WTC11 (cell line): ENCODE measurements around the gene TMEM79. TPM values are rescaled to one million over a fixed set of nuclear protein-coding genes. Genes with fewer than 3 reads are reported as not detected.
A peak's percentile ranks its signal among the peaks of the same experiment; 100 is the strongest.

Source experiments
- ATAC-seq: fragments of 200-7000 bp; cut with Tn5 transposase; 2 replicates; pipeline ENCODE4 v1.10.0; 2021; ENCODE audit warnings: mild to moderate bottlenecking, moderate library complexity
- CTCF ChIA-PET: fragments of 300-600 bp; sonication (Branson Sonifier 250); formaldehyde crosslinking; loops from one replicate; lab custom pipeline; 2021; ENCODE audit warnings: antibody characterized with exemption; lab: Charles Lee
- POLR2A ChIA-PET: fragments of 350-600 bp; sonication (Branson Sonifier 250); formaldehyde crosslinking; loops from one replicate; lab custom pipeline; 2021; ENCODE audit warnings: antibody characterized with exemption; lab: Charles Lee
- DNase-seq: peaks from one replicate; pipeline ENCODE4 v3.0.0; 2021; ENCODE audit warnings: low spot score
- H3K27ac Mint-ChIP-seq: 2 replicates; pipeline ENCODE4 v1.8.0; 2021; ENCODE audit warnings: mixed read lengths
- H3K27me3 Mint-ChIP-seq: 2 replicates; pipeline ENCODE4 v1.8.0; 2021; ENCODE audit warnings: low read depth, mild to moderate bottlenecking, moderate library complexity, mixed read lengths
- H3K36me3 Mint-ChIP-seq: 2 replicates; pipeline ENCODE4 v1.8.0; 2021; ENCODE audit warnings: mixed read lengths
- H3K4me1 Mint-ChIP-seq: 2 replicates; pipeline ENCODE4 v1.8.0; 2022; ENCODE audit warnings: mixed read lengths
- H3K4me3 Mint-ChIP-seq: 2 replicates; pipeline ENCODE4 v1.8.0; 2021; ENCODE audit warnings: mild to moderate bottlenecking, moderate library complexity, mixed read lengths
- H3K9me3 Mint-ChIP-seq: 2 replicates; pipeline ENCODE4 v1.8.0; 2021; ENCODE audit warnings: mixed read lengths
- E2F4 ChIP-seq: sonication (generic); formaldehyde crosslinking; IDR thresholded peaks from 2 replicates; pipeline ENCODE4 v1.8.1; 2022; ENCODE audit warnings: low read depth, mild to moderate bottlenecking, moderate library complexity, missing genetic modification reagents, borderline replicate concordance
- FOXJ3 ChIP-seq: sonication (generic); formaldehyde crosslinking; IDR thresholded peaks from 2 replicates; pipeline ENCODE4 v1.9.0; 2021; ENCODE audit warnings: missing genetic modification reagents, mild to moderate bottlenecking, borderline replicate concordance
- GRHL2 ChIP-seq: fragments of 250-450 bp; sonication (Bioruptor Pico); IDR thresholded peaks from 2 replicates; pipeline ENCODE4 v1.8.0; 2022; ENCODE audit warnings: mild to moderate bottlenecking, moderate library complexity; ENCODE audit not compliant: insufficient replicate concordance, severe bottlenecking
- MXD4 ChIP-seq: fragments of 250-450 bp; sonication (Bioruptor Pico); IDR thresholded peaks from 2 replicates; pipeline ENCODE4 v1.8.0; 2021; ENCODE audit warnings: mild to moderate bottlenecking, moderate library complexity, borderline replicate concordance
- PRDM15 ChIP-seq: sonication (generic); formaldehyde crosslinking; IDR thresholded peaks from 2 replicates; pipeline ENCODE4 v1.8.0; 2022; ENCODE audit warnings: missing genetic modification reagents
- PRRX2 ChIP-seq: fragments of 250-450 bp; sonication (Bioruptor Pico); IDR thresholded peaks from 2 replicates; pipeline ENCODE4 v1.8.0; 2021; ENCODE audit warnings: mild to moderate bottlenecking
- ZNF232 ChIP-seq: sonication (generic); formaldehyde crosslinking; IDR thresholded peaks from 2 replicates; pipeline ENCODE4 v1.8.0; 2022; ENCODE audit warnings: mild to moderate bottlenecking, missing genetic modification reagents
- ZNF317 ChIP-seq: sonication (generic); formaldehyde crosslinking; IDR thresholded peaks from 2 replicates; pipeline ENCODE4 v1.8.1; 2023; ENCODE audit warnings: low read depth, mild to moderate bottlenecking, moderate library complexity, missing genetic modification reagents, borderline replicate concordance
- total RNA-seq: library from RNA; stranded (reverse); gene quantifications from 3 replicates; pipeline ENCODE4 v1.2.3, GENCODE V29; 2021
- TF ChIP-seq, protein P1 (sequence below): sonication (generic); formaldehyde crosslinking; IDR thresholded peaks from 2 replicates; pipeline ENCODE4 v1.8.0; 2023; ENCODE audit warnings: missing genetic modification reagents, mild to moderate bottlenecking, borderline replicate concordance
- TF ChIP-seq, protein P2 (sequence below): sonication (generic); formaldehyde crosslinking; IDR thresholded peaks from 2 replicates; pipeline ENCODE4 v1.8.0; 2023; ENCODE audit warnings: mild to moderate bottlenecking, missing genetic modification reagents
- TF ChIP-seq, protein P3 (sequence below): sonication (generic); formaldehyde crosslinking; conservative IDR thresholded peaks from 2 replicates; pipeline ENCODE4 v1.8.1; 2022; ENCODE audit warnings: mild to moderate bottlenecking, missing genetic modification reagents
- TF ChIP-seq, protein P4 (sequence below): fragments of 200-600 bp; IDR thresholded peaks from 2 replicates; pipeline ENCODE4 v1.8.0; 2022; ENCODE audit warnings: antibody characterized with exemption
- TF ChIP-seq, protein P5 (sequence below): sonication (generic); formaldehyde crosslinking; IDR thresholded peaks from 2 replicates; pipeline ENCODE4 v1.8.1; 2023; ENCODE audit warnings: mild to moderate bottlenecking, moderate library complexity, missing genetic modification reagents

The TMEM79 gene
- total RNA-seq, 1 experiment from 2014 or later = 2.2 TPM

DNA sequence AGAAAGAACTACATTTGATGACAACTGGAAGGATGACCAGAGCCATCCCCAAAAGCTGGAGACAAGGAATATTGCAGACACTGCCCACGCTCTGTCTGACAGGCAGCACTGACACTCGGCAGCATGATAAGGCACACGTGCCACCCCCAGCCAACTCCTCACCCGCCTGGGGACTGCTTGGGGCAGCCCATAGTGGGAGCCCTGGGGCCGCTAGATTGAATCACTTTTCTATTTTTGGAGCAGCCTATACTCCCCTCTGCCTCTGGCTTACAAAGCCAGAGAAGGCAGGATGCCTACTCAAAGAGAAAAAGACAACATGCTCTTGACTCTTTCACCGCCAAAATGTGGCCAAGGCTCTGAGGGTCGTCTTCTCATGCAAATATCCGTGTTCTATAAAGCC is 2.8 kb upstream of the TMEM79 start:
- CTCF ChIA-PET = interaction anchor here (1.3 to 2.3 kb wide), 6 partner anchors 13 to 165 kb away, joined by 3 to 6 read pairs (median 4); partner anchors contain the start of gene SLC25A44
- no peaks in the 10 kb centered on the region for H3K9me3 Mint-ChIP-seq
- H3K27me3 Mint-ChIP-seq = no peaks in the 10 kb centered on the region
- no peak for TF ChIP-seq GRHL2
- TF ChIP-seq, protein P1, sequence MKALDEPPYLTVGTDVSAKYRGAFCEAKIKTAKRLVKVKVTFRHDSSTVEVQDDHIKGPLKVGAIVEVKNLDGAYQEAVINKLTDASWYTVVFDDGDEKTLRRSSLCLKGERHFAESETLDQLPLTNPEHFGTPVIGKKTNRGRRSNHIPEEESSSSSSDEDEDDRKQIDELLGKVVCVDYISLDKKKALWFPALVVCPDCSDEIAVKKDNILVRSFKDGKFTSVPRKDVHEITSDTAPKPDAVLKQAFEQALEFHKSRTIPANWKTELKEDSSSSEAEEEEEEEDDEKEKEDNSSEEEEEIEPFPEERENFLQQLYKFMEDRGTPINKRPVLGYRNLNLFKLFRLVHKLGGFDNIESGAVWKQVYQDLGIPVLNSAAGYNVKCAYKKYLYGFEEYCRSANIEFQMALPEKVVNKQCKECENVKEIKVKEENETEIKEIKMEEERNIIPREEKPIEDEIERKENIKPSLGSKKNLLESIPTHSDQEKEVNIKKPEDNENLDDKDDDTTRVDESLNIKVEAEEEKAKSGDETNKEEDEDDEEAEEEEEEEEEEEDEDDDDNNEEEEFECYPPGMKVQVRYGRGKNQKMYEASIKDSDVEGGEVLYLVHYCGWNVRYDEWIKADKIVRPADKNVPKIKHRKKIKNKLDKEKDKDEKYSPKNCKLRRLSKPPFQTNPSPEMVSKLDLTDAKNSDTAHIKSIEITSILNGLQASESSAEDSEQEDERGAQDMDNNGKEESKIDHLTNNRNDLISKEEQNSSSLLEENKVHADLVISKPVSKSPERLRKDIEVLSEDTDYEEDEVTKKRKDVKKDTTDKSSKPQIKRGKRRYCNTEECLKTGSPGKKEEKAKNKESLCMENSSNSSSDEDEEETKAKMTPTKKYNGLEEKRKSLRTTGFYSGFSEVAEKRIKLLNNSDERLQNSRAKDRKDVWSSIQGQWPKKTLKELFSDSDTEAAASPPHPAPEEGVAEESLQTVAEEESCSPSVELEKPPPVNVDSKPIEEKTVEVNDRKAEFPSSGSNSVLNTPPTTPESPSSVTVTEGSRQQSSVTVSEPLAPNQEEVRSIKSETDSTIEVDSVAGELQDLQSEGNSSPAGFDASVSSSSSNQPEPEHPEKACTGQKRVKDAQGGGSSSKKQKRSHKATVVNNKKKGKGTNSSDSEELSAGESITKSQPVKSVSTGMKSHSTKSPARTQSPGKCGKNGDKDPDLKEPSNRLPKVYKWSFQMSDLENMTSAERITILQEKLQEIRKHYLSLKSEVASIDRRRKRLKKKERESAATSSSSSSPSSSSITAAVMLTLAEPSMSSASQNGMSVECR (CRISPR knock-in tag) = no peak
- no peak for TF ChIP-seq ZNF232 (CRISPR knock-in tag)
- no peak for TF ChIP-seq FOXJ3 (CRISPR knock-in tag)
- TF ChIP-seq PRRX2 = no peak
- TF ChIP-seq, protein P2, sequence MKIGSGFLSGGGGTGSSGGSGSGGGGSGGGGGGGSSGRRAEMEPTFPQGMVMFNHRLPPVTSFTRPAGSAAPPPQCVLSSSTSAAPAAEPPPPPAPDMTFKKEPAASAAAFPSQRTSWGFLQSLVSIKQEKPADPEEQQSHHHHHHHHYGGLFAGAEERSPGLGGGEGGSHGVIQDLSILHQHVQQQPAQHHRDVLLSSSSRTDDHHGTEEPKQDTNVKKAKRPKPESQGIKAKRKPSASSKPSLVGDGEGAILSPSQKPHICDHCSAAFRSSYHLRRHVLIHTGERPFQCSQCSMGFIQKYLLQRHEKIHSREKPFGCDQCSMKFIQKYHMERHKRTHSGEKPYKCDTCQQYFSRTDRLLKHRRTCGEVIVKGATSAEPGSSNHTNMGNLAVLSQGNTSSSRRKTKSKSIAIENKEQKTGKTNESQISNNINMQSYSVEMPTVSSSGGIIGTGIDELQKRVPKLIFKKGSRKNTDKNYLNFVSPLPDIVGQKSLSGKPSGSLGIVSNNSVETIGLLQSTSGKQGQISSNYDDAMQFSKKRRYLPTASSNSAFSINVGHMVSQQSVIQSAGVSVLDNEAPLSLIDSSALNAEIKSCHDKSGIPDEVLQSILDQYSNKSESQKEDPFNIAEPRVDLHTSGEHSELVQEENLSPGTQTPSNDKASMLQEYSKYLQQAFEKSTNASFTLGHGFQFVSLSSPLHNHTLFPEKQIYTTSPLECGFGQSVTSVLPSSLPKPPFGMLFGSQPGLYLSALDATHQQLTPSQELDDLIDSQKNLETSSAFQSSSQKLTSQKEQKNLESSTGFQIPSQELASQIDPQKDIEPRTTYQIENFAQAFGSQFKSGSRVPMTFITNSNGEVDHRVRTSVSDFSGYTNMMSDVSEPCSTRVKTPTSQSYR = no peak
- TF ChIP-seq MXD4 (CRISPR knock-in tag) = no peak
- TF ChIP-seq, protein P3, sequence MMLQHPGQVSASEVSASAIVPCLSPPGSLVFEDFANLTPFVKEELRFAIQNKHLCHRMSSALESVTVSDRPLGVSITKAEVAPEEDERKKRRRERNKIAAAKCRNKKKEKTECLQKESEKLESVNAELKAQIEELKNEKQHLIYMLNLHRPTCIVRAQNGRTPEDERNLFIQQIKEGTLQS = no peak
- TF ChIP-seq, protein P4, sequence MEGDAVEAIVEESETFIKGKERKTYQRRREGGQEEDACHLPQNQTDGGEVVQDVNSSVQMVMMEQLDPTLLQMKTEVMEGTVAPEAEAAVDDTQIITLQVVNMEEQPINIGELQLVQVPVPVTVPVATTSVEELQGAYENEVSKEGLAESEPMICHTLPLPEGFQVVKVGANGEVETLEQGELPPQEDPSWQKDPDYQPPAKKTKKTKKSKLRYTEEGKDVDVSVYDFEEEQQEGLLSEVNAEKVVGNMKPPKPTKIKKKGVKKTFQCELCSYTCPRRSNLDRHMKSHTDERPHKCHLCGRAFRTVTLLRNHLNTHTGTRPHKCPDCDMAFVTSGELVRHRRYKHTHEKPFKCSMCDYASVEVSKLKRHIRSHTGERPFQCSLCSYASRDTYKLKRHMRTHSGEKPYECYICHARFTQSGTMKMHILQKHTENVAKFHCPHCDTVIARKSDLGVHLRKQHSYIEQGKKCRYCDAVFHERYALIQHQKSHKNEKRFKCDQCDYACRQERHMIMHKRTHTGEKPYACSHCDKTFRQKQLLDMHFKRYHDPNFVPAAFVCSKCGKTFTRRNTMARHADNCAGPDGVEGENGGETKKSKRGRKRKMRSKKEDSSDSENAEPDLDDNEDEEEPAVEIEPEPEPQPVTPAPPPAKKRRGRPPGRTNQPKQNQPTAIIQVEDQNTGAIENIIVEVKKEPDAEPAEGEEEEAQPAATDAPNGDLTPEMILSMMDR = no peak
- TF ChIP-seq, protein P5, sequence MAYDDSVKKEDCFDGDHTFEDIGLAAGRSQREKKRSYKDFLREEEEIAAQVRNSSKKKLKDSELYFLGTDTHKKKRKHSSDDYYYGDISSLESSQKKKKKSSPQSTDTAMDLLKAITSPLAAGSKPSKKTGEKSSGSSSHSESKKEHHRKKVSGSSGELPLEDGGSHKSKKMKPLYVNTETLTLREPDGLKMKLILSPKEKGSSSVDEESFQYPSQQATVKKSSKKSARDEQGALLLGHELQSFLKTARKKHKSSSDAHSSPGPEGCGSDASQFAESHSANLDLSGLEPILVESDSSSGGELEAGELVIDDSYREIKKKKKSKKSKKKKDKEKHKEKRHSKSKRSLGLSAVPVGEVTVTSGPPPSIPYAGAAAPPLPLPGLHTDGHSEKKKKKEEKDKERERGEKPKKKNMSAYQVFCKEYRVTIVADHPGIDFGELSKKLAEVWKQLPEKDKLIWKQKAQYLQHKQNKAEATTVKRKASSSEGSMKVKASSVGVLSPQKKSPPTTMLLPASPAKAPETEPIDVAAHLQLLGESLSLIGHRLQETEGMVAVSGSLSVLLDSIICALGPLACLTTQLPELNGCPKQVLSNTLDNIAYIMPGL (CRISPR knock-in tag) = no peak
- TF ChIP-seq ZNF317 (CRISPR knock-in tag) = no peak
- peaks cover 24% of the 10 kb centered on the region for H3K4me1 Mint-ChIP-seq
- POLR2A ChIA-PET = interaction anchor here (0.5 to 1.0 kb wide), 2 partner anchors 26 to 136 kb away, joined by 3 read pairs; no protein-coding TSS in a partner anchor
- peak overlapping the region; percentile 97 for H3K4me3 Mint-ChIP-seq
- H3K36me3 Mint-ChIP-seq = peaks cover 26% of the 10 kb centered on the region
- H3K27ac Mint-ChIP-seq = peak overlapping the region; percentile 95
- ATAC-seq (no peak), DNase-seq (no peak)

DNA sequence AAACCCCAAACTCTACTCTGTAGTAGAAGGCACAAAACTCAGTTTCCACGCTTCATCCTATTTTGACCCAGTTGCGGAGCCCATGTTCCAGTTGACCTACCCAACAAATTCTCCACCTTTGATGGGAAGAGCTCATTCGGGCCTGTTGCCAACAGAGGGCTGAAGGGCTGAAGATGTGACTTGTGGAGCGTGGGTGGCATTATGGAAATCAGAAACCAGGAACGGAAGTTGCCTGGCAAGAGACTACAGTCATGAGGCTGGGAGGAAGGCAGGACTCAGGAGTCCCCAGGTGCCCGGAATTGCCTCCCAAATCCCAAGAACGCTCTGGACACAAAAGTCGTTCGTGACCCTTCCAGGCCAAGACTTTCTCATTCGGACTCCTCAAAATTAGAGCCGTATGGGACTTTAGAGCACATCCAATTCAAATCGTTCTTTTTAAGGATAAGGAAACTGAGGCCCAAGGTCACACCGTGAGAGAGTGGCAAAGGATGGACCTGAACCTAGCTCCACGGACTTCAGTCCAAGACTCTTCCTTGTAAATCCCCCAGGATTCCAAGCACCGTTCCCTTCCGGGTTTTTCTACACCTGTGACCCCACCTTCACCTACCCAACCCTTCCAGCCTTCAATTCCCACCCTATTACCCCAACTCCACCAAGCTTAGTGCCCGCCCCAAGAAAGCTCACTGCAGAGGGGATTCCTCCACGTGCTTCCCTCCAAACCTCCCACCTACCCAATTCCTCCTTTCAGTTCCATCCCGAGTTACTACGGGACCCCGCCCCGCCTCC is 2.2 kb upstream of the TMEM79 start:
- TF ChIP-seq E2F4 (no peak), PRDM15 (CRISPR knock-in tag) (peak; percentile 95)
- Mint-ChIP-seq H3K4me3 (peak overlapping the region; percentile 97), H3K27me3 (no peaks in the 10 kb centered on the region), H3K27ac (peak overlapping the region; percentile 95), H3K4me1 (peaks cover 24% of the 10 kb centered on the region), H3K9me3 (no peaks in the 10 kb centered on the region), H3K36me3 (peaks cover 20% of the 10 kb centered on the region)
- ChIA-PET CTCF (interaction anchor here (0.7 to 2.4 kb wide), 19 partner anchors 12 to 185 kb away, joined by 3 to 18 read pairs (median 5); partner anchors contain the start of genes CCT3, PMF1, SLC25A44 and TSACC), POLR2A (interaction anchor here (0.5 to 2.0 kb wide), 9 partner anchors 9 to 219 kb away, joined by 3 to 10 read pairs (median 5); partner anchors contain the start of genes CCT3 and TSACC)
- peak; percentile 19; the same call in 1 of the 2 replicates for ATAC-seq
- no peak for DNase-seq
